ENCODE results near the gene DCUN1D2. TPM values are rescaled to one million over a fixed set of nuclear protein-coding genes. Genes with fewer than 3 reads are reported as not detected.

Gene DCUN1D2
- total RNA-seq, 1 donor from 2014 or later: 17.0 TPM

DNA sequence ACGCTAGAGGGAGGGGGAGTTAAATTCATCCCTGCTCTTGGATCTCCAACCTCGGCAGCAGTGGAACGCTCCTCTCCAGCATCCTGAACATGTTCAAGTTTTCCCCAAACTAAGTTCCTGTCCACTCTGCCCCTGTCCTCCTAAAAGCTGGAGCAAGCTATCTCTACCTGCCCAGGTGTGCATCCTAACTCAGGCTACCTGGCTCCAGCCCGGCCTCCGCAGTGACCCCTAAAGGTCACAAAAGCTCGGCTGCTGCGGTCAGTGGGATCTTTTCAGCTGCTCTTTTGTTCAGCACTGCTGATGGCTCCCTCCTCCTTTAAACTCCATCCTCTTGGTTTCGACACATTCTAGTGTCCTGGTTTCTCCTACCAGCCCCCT, 1.4 kb downstream of the DCUN1D2 start:
- TF ChIP-seq, protein P1, sequence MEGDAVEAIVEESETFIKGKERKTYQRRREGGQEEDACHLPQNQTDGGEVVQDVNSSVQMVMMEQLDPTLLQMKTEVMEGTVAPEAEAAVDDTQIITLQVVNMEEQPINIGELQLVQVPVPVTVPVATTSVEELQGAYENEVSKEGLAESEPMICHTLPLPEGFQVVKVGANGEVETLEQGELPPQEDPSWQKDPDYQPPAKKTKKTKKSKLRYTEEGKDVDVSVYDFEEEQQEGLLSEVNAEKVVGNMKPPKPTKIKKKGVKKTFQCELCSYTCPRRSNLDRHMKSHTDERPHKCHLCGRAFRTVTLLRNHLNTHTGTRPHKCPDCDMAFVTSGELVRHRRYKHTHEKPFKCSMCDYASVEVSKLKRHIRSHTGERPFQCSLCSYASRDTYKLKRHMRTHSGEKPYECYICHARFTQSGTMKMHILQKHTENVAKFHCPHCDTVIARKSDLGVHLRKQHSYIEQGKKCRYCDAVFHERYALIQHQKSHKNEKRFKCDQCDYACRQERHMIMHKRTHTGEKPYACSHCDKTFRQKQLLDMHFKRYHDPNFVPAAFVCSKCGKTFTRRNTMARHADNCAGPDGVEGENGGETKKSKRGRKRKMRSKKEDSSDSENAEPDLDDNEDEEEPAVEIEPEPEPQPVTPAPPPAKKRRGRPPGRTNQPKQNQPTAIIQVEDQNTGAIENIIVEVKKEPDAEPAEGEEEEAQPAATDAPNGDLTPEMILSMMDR (IDR thresholded peaks at IDR 0.05): no peak
- DNase-seq (ENCODE audit: low spot score): no peak
- no peaks in the 10 kb centered on the region for H3K27me3 Mint-ChIP-seq (ENCODE audit: low read depth)
- H3K4me3 Mint-ChIP-seq (ENCODE audit: unreplicated experiment): peak overlapping the region; percentile 89
- H3K36me3 Mint-ChIP-seq (ENCODE audit: low read depth): peaks cover under 1% of the 10 kb centered on the region
- H3K9me3 Mint-ChIP-seq (ENCODE audit: low read depth): no peaks in the 10 kb centered on the region
- H3K4me1 Mint-ChIP-seq (ENCODE audit: low read depth): peaks cover 66% of the 10 kb centered on the region
- H3K27ac Mint-ChIP-seq (ENCODE audit: unreplicated experiment): peak overlapping the region; percentile 87

DNA sequence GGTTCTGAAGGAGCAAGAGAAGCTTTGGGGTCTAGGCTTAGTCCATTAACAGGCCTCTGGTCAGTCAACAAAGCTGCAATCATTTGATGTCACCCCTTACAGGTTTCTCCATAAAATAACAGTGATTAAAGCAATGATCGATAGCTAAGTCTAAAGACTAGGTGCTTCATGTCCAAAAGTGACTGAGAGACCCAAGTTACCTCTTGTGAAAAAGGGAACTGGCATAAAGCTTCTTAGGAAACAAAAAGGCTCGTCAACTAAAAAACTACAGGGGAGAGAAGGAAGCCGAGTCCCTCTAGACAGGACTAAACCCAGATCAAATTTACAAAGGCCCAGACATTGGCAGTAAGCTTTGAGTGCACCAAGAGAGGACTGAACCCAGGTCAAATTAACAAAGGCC, 2.2 kb downstream of the DCUN1D2 start:
- TF ChIP-seq, protein P1 (IDR thresholded peaks at IDR 0.05): no peak
- Mint-ChIP-seq H3K27me3 (ENCODE audit: low read depth) (no peaks in the 10 kb centered on the region), H3K4me3 (ENCODE audit: unreplicated experiment) (no peak overlapping the region), H3K27ac (ENCODE audit: unreplicated experiment) (no peak overlapping the region), H3K4me1 (ENCODE audit: low read depth) (peaks cover 57% of the 10 kb centered on the region), H3K9me3 (ENCODE audit: low read depth) (no peaks in the 10 kb centered on the region), H3K36me3 (ENCODE audit: low read depth) (peaks cover 2% of the 10 kb centered on the region)
- DNase-seq (ENCODE audit: low spot score): no peak

DNA sequence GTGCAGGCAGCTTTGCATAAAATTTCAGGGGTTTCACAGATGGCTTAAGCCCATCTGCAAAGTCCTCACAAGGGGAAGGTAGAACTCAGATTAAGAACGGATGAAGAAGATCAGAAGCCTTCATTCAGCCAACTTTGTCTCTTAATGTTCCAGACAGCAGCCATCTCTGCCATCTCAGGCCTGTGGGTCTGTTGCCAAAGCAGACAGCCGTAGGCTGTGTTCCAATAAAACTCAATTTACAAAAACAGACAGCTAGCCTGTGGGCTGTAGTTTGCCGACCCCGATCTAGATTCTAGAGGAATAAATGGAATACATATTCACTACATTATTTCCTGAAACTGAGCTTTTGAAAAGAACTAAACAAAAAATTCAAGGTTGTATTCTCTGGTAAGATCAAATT, 3.8 kb downstream of the DCUN1D2 start:
- peaks cover 42% of the 10 kb centered on the region for H3K4me1 Mint-ChIP-seq (ENCODE audit: low read depth)

DNA sequence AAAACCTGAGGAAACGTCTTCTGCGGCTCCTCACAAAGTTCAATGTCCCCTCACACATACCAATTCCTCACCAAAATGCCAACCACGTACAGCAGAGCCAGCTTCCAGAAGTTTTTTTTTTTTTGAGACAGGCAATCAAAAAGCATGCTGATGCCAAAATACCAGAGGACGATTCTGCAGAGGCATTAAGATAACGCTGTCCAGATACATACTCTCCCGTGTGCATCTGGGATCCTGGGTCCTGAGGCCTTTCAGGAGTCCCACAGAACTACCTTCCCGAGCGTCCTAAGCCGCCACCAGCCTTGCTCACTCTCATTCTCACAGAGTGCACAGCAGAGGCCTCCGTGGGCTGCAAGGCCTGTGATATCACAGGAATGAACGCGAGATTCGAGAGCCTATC, 5.0 kb downstream of the DCUN1D2 start:
- Mint-ChIP-seq H3K27ac (ENCODE audit: unreplicated experiment) (no peak overlapping the region), H3K36me3 (ENCODE audit: low read depth) (peaks cover 2% of the 10 kb centered on the region), H3K4me3 (ENCODE audit: unreplicated experiment) (no peak overlapping the region), H3K27me3 (ENCODE audit: low read depth) (no peaks in the 10 kb centered on the region), H3K4me1 (ENCODE audit: low read depth) (peaks cover 42% of the 10 kb centered on the region), H3K9me3 (ENCODE audit: low read depth) (no peaks in the 10 kb centered on the region)
- TF ChIP-seq, protein P1 (IDR thresholded peaks at IDR 0.05): no peak
- no peak for DNase-seq (ENCODE audit: low spot score)

More for the DNA sequence above, 3.8 kb downstream of the DCUN1D2 start:
- Mint-ChIP-seq H3K36me3 (ENCODE audit: low read depth) (peaks cover 2% of the 10 kb centered on the region), H3K4me3 (ENCODE audit: unreplicated experiment) (no peak overlapping the region), H3K9me3 (ENCODE audit: low read depth) (no peaks in the 10 kb centered on the region), H3K27me3 (ENCODE audit: low read depth) (no peaks in the 10 kb centered on the region), H3K27ac (ENCODE audit: unreplicated experiment) (peak overlapping the region; percentile 27)
- DNase-seq (ENCODE audit: low spot score): no peak
- TF ChIP-seq, protein P1 (IDR thresholded peaks at IDR 0.05): no peak

DNA sequence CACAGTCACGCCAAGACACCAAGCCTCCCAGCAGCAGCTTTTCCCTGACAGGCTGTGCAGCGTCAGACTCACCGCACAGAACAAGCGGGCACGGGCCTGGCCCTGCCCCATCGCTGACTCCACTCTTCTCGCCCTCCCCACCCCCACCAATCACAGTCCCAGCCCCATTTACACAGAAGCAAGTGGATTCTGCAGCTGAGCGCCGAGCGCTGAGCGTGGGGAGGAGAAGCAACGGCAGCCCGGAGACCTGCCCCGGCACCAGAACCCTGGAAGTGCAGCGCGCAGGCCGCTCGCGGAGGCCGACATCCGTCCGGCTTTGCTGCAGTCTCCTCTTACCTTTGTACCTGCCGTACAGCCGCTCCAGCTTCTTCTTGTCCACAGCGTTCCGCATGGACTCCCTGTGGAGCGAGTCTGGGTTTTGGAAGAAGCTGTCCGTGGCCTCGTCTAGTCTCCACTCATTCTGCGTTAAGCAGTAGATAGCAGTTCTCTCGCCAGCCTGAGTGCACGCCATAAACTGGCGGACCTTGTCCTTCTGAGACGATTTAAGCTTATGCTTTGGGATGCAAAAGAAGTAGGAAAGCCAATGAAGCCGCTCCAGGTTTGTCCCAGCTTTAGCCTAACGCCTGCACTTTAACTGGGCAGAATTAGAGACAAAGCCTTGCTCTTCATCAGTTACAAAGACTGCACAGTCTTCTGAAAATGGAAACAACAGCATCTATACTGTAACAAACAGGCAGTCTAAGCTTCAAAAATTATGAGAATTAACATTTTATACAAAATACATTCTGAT, 6.8 kb downstream of the DCUN1D2 start:
- H3K4me1 Mint-ChIP-seq (ENCODE audit: low read depth): peaks cover 32% of the 10 kb centered on the region
- no peak overlapping the region for H3K4me3 Mint-ChIP-seq (ENCODE audit: unreplicated experiment)
- no peak overlapping the region for H3K27ac Mint-ChIP-seq (ENCODE audit: unreplicated experiment)
- no peak for DNase-seq (ENCODE audit: low spot score)
- TF ChIP-seq, protein P1 (IDR thresholded peaks at IDR 0.05): no peak
- no peaks in the 10 kb centered on the region for H3K27me3 Mint-ChIP-seq (ENCODE audit: low read depth)
- no peaks in the 10 kb centered on the region for H3K9me3 Mint-ChIP-seq (ENCODE audit: low read depth)
- peaks cover 5% of the 10 kb centered on the region for H3K36me3 Mint-ChIP-seq (ENCODE audit: low read depth)

Data from chondrocyte (in vitro differentiated cells).